ENCODE measurements around the gene YBX2. TPM values are rescaled to one million over a fixed set of nuclear protein-coding genes. Genes with fewer than 3 reads are reported as not detected.

The YBX2 gene
- total RNA-seq, 1 donor from 2014 or later: 2.2 TPM

DNA sequence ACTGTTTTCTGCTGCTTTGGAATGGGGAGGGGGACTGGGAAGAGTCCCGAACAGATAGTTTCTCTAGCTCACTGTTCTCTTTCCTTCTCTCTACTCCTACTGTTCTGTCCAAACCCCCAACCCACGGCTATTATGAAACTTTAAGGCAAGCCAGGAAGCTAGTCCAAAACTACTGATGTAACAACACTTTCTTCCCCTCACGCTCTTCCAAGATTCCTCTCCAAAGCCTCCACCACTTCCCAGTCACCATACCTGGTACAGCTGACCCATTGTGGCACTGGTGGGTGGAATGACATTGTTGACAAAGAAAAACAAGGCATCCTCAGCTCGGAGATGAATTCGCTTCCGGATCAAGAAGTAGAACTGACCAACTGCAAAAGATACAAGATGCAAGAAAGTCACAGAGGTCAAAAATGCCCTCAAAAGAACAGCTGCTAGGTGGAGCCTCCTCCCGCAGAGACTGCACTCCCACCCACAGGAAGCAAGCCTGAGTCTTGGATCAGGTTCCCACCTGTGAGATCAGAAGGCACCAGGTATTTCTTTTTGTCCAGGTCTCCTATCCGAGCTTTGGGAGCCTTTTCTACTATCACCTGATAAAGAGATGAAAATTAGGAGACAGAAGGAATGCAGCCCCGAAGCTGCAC lies 53.2 kb downstream of the YBX2 start:
- no peak for TF ChIP-seq CTCF (IDR thresholded peaks at IDR 0.05; ENCODE audit: unreplicated experiment)
- Mint-ChIP-seq H3K9me3 (no peaks in the 10 kb centered on the region), H3K4me3 (peak overlapping the region; percentile 95), H3K4me1 (peaks cover 41% of the 10 kb centered on the region), H3K36me3 (peaks cover 21% of the 10 kb centered on the region), H3K27me3 (ENCODE audit: low read depth) (no peaks in the 10 kb centered on the region), H3K27ac (peak overlapping the region; percentile 99)
- DNase-seq (ENCODE audit: low spot score in 2 of 2, unreplicated experiment in 2 of 2): no peak

- no peaks in the 10 kb centered on the region for H3K9me3 Mint-ChIP-seq
- H3K36me3 Mint-ChIP-seq: peaks cover 18% of the 10 kb centered on the region
- H3K27me3 Mint-ChIP-seq (ENCODE audit: low read depth): no peaks in the 10 kb centered on the region
- H3K4me3 Mint-ChIP-seq: peak overlapping the region; percentile 95
- H3K4me1 Mint-ChIP-seq: peaks cover 41% of the 10 kb centered on the region
- DNase-seq (ENCODE audit: low spot score in 2 of 2, unreplicated experiment in 2 of 2): no peak
- TF ChIP-seq CTCF (IDR thresholded peaks at IDR 0.05; ENCODE audit: unreplicated experiment): no peak
- H3K27ac Mint-ChIP-seq: peak overlapping the region; percentile 99
These were observed 54.1 kb downstream of the YBX2 start for GRCh38 chr17:7240375-7240774.

GRCh38 chr17:7239091-7240027 lies 55.1 kb downstream of the YBX2 start, which contains the start of gene PHF23:
TSS of gene PHF23 (minus strand) at chr17:7239457. CDS start at chr17:7239279, 178 bp downstream.
- Mint-ChIP-seq H3K4me1 (peaks cover 47% of the 10 kb centered on the region), H3K27me3 (ENCODE audit: low read depth) (no peaks in the 10 kb centered on the region)

GRCh38 chr17:7238420-7239090 lies 55.9 kb downstream of the YBX2 start:
- Mint-ChIP-seq H3K36me3 (peaks cover 17% of the 10 kb centered on the region), H3K27me3 (ENCODE audit: low read depth) (no peaks in the 10 kb centered on the region), H3K9me3 (no peaks in the 10 kb centered on the region), H3K4me3 (peak overlapping the region; percentile 95), H3K4me1 (peaks cover 51% of the 10 kb centered on the region), H3K27ac (peak overlapping the region; percentile 99)
- no peak for DNase-seq (ENCODE audit: low spot score in 2 of 2, unreplicated experiment in 2 of 2)
- no peak for TF ChIP-seq CTCF (IDR thresholded peaks at IDR 0.05; ENCODE audit: unreplicated experiment)

More at GRCh38 chr17:7239091-7240027, 55.1 kb downstream of the YBX2 start, which contains the start of gene PHF23:
- TF ChIP-seq CTCF (IDR thresholded peaks at IDR 0.05; ENCODE audit: unreplicated experiment): no peak
- peaks cover 18% of the 10 kb centered on the region for H3K36me3 Mint-ChIP-seq
- peak within 1 kb of the TSS; percentile 95 for H3K4me3 Mint-ChIP-seq
- peak within 1 kb of the TSS; percentile 99 for H3K27ac Mint-ChIP-seq
- peak; percentile 97 to 98 for DNase-seq (ENCODE audit: low spot score in 2 of 2, unreplicated experiment in 2 of 2)
- no peaks in the 10 kb centered on the region for H3K9me3 Mint-ChIP-seq

Other genes with a start within 250 kb of the YBX2 start
- gene CLEC10A, start 214.4 kb downstream of the YBX2 start, total RNA-seq: not detected in 3 replicates
- gene ASGR2, start 179.8 kb downstream of the YBX2 start, total RNA-seq: not detected in 3 replicates
- 15.9 to 19.7 TPM (median 16.5 TPM) in 3 replicates for gene ASGR1, start 115.3 kb downstream of the YBX2 start, total RNA-seq
- 59.9 to 62.4 TPM (median 60.2 TPM) in 3 replicates for gene DLG4, start 74.8 kb downstream of the YBX2 start, total RNA-seq
- gene ACADVL, start 74.7 kb downstream of the YBX2 start, total RNA-seq: 385 to 424 TPM (median 410 TPM) in 3 replicates
- 87.3 to 96.1 TPM (median 94.0 TPM) in 3 replicates for gene DVL2, start 60.1 kb downstream of the YBX2 start, total RNA-seq
- gene PHF23, start 55.2 kb downstream of the YBX2 start, total RNA-seq: 55.4 to 57.1 TPM (median 55.6 TPM) in 3 replicates
- gene GABARAP, start 52.2 kb downstream of the YBX2 start, total RNA-seq: 424 to 451 TPM (median 429 TPM) in 3 replicates
- 122 to 132 TPM (median 130 TPM) in 3 replicates for gene CTDNEP1, start 42.9 kb downstream of the YBX2 start, total RNA-seq
- 37.9 to 42.8 TPM (median 42.1 TPM) in 3 replicates for gene ELP5, start 42.4 kb downstream of the YBX2 start, total RNA-seq
- gene CLDN7, start 32.2 kb downstream of the YBX2 start, total RNA-seq: 79.2 to 86.1 TPM (median 79.9 TPM) in 3 replicates
- gene SLC2A4, start 12.9 kb downstream of the YBX2 start, total RNA-seq: 1.6 to 1.8 TPM (median 1.6 TPM) in 3 replicates
- gene EIF5A, start 13.0 kb upstream of the YBX2 start, total RNA-seq: 265 to 278 TPM (median 273 TPM) in 3 replicates
- 42.1 to 52.4 TPM (median 46.2 TPM) in 3 replicates for gene GPS2, start 20.7 kb upstream of the YBX2 start, total RNA-seq
- 52.8 to 56.7 TPM (median 55.1 TPM) in 3 replicates for gene NEURL4, start 34.7 kb upstream of the YBX2 start, total RNA-seq
- 8.9 to 10.9 TPM (median 9.1 TPM) in 3 replicates for gene ACAP1, start 41.9 kb upstream of the YBX2 start, total RNA-seq
- 17.3 to 18.8 TPM (median 17.7 TPM) in 3 replicates for gene KCTD11, start 57.5 kb upstream of the YBX2 start, total RNA-seq
- 0.18 to 0.42 TPM in 2 of 3 replicates, not detected in the other for gene TMEM95, start 60.5 kb upstream of the YBX2 start, total RNA-seq
- 8.2 to 9.9 TPM (median 9.0 TPM) in 3 replicates for gene TNK1, start 86.5 kb upstream of the YBX2 start, total RNA-seq
- gene PLSCR3, start 99.9 kb upstream of the YBX2 start, total RNA-seq: 67.4 to 69.3 TPM (median 68.4 TPM) in 3 replicates
- 65.7 to 78.3 TPM (median 69.4 TPM) in 3 replicates for gene TMEM256, start 109.5 kb upstream of the YBX2 start, total RNA-seq
- gene NLGN2, start 113.2 kb upstream of the YBX2 start, total RNA-seq: 88.0 to 97.5 TPM (median 90.8 TPM) in 3 replicates
- gene SPEM1, start 125.7 kb upstream of the YBX2 start, total RNA-seq: 0.38 TPM in 1 of 3 replicates, not detected in the others
- gene SPEM2, start 131.0 kb upstream of the YBX2 start, total RNA-seq: not detected in 3 replicates
- gene SPEM3, start 134.2 kb upstream of the YBX2 start, total RNA-seq: not detected in 3 replicates
- 9.7 to 10.2 TPM (median 10.2 TPM) in 3 replicates for gene TMEM102, start 140.8 kb upstream of the YBX2 start, total RNA-seq
- gene FGF11, start 144.9 kb upstream of the YBX2 start, total RNA-seq: 24.8 to 26.8 TPM (median 26.5 TPM) in 3 replicates
- 15.9 to 17.7 TPM (median 16.0 TPM) in 3 replicates for gene CHRNB1, start 150.4 kb upstream of the YBX2 start, total RNA-seq
- 36.4 to 40.1 TPM (median 39.7 TPM) in 3 replicates for gene ZBTB4, start 185.0 kb upstream of the YBX2 start, total RNA-seq
- not detected in 3 replicates for gene SLC35G6, start 186.8 kb upstream of the YBX2 start, total RNA-seq
- gene POLR2A, start 189.7 kb upstream of the YBX2 start, total RNA-seq: 195 to 208 TPM (median 204 TPM) in 3 replicates

Data from mesothelial cell of epicardium (in vitro differentiated cells).